ENCODE data around the gene SSBP3.
A peak's percentile ranks its signal among the peaks of the same experiment; 100 is the strongest.
"Not testable (repeated sequence)": the region's sequence is repeated elsewhere in the genome, so short reads cannot be mapped to it uniquely, and the experiment has no call there.

SSBP3 gene

GRCh38 chr1:54237586-54237985 is 168.6 kb downstream of the SSBP3 start:
- DNase-seq (ENCODE audit: low spot score in 2 of 2) (no peak), ATAC-seq (no peak)
- Mint-ChIP-seq H3K9me3 (no peaks in the 10 kb centered on the region), H3K27ac (peak overlapping the region; percentile 16), H3K36me3 (peaks cover 51% of the 10 kb centered on the region), H3K4me3 (no peak overlapping the region), H3K4me1 (peaks cover 5% of the 10 kb centered on the region)

DNA sequence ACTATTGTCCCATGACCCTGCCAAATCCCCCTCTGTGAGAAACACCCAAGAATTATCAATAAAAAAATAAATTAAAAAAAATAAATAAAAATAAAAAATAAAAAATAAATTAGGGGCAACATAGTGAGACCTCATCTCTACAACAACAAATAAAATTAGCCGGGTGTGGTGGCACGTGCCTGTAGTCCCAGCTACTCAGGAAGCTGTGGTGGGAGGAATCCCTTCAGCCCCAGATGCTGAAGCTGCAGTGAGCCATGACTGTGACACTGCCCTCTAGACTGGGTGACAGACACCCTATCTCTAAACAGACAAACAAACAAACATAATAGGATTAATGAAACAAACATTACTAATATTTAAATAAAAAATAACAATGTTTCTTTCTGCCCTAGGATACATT is 171.9 kb downstream of the SSBP3 start:
- Mint-ChIP-seq H3K4me3 (no peak overlapping the region), H3K9me3 (no peaks in the 10 kb centered on the region), H3K36me3 (peaks cover 44% of the 10 kb centered on the region), H3K27ac (no peak overlapping the region), H3K4me1 (peaks cover 24% of the 10 kb centered on the region)
- ATAC-seq (no peak), DNase-seq (ENCODE audit: low spot score in 2 of 2) (no peak)

DNA sequence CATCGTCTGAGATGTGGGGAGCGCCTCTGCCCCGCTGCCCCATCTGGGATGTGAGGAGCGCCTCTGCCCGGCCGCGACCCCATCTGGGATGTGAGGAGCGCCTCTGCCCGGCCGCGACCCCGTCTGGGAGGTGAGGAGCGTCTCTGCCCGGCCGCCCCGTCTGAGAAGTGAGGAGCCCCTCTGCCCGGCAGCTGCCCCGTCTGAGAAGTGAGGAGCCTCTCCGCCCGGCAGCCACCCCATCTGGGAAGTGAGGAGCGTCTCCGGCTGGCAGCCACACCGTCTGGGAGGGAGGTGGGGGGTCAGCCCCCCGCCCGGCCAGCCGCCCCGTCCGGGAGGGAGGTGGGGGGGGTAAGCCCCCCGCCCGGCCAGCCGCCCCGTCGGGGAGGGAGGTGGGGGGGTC is 173.0 kb downstream of the SSBP3 start:
- H3K9me3 Mint-ChIP-seq; DNase-seq (ENCODE audit: low spot score in 2 of 2); H3K27ac Mint-ChIP-seq; H3K4me3 Mint-ChIP-seq; ATAC-seq: not testable (repeated sequence)
- peaks cover 32% of the 10 kb centered on the region for H3K4me1 Mint-ChIP-seq
- H3K36me3 Mint-ChIP-seq, result peaks cover 50% of the 10 kb centered on the region

DNA sequence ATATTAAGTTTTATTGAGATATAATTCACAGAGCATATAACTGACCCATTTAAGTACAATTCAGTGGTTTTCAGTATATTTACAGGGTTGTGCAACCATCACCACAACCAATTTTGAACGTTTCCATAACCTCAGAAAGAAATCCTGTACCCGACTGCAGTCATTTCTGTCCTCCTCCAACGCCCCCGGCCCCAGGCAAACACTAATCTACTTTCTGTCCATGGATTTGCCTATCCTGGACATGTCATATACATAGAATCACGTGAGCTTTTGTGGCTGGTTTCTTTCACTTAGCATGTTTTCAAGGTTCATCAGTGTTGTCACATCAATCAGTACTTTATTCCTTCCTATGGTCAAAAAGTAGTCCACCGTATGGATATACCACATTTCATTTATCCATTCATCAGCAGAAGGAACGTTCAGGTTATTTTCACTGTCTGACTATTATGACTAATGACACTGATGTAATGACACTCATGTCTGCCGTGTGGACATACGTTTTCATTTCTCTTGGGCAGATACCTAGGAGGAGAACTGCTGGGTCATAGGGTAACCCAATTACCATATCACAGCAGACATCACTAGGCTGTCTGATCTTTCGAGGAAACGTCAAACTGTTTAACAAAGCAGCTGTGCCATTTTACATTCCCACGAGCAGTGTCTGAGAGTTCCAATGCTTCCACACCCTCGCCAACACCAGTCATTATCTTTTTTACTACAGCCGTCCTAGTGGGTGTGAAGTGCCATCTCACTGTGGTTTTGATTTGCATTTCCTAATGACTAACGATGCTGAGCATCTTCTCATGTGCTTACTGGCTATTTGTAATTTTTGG is 175.5 kb downstream of the SSBP3 start:
- Mint-ChIP-seq H3K9me3 (no peaks in the 10 kb centered on the region), H3K36me3 (peaks cover 57% of the 10 kb centered on the region), H3K4me1 (peaks cover 42% of the 10 kb centered on the region), H3K27ac (peak overlapping the region; percentile 86), H3K4me3 (peak overlapping the region; percentile 53)
- peak; percentile 84 for ATAC-seq
- DNase-seq (ENCODE audit: low spot score in 2 of 2), result peak in 1 of 2 donors; percentile 69

DNA sequence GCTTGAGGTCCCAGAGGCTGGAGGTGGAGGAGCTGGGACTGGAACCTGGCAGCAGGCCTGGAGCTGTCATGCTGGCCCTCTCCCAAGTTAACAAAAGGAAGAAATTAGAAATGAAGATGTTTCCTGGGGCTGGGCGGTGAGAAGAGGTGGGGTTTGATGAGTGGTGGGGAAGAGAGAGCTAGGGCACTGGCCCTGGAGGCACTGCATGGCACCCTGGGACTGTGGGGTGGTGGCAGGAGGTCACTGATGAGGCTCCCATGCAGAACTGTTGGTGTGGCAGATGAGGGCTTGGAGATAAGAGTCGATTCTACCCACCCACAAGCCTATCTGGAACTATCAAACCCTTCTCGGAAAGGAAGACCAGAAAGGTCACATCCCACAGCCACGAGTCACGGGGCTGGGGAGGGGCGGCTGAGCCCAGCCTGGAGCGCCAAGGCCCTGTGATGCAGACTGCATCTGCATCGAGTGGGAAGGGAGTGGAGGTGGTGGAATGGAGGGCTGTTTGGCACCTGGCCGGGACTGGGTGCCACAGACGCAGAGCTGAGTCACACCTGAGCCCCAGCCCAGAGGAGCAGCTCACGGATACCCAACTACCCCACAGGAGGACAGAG is 176.8 kb downstream of the SSBP3 start:
- ATAC-seq (peak; percentile 51), DNase-seq (ENCODE audit: low spot score in 2 of 2) (no peak)
- peaks cover 42% of the 10 kb centered on the region for H3K4me1 Mint-ChIP-seq
- no peaks in the 10 kb centered on the region for H3K9me3 Mint-ChIP-seq
- H3K36me3 Mint-ChIP-seq, result peaks cover 56% of the 10 kb centered on the region
- peak overlapping the region; percentile 86 for H3K27ac Mint-ChIP-seq
- H3K4me3 Mint-ChIP-seq, result peak overlapping the region; percentile 53

- H3K27ac Mint-ChIP-seq, result peak overlapping the region; percentile 86
- peaks cover 42% of the 10 kb centered on the region for H3K4me1 Mint-ChIP-seq
- no peak for ATAC-seq
- H3K4me3 Mint-ChIP-seq, result peak overlapping the region; percentile 53
- DNase-seq (ENCODE audit: low spot score in 2 of 2), result no peak
- H3K9me3 Mint-ChIP-seq, result no peaks in the 10 kb centered on the region
- H3K36me3 Mint-ChIP-seq, result peaks cover 59% of the 10 kb centered on the region
These were observed 177.5 kb downstream of the SSBP3 start for GRCh38 chr1:54228638-54229079.

DNA sequence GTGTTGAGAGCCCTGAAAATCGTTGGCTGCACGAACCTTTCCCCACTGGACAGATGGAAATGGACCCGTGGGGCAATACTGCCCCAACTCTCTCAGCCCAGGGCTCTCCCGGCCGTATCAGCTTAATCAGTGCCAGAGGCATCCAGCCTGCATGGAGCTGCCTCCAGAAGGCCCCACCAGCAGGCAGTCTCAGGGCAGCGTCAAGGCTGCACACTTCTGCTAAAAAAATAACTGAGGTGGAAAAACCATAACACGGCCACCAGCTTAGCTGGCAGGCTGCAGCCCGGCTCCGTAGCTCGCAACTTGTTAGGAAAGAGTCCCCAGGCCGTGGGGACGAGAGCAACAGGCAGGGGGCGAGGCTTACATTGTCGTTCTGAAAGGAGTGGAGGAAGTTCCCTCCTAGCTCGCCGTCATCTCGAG is 178.3 kb downstream of the SSBP3 start:
- H3K4me1 Mint-ChIP-seq, result peaks cover 42% of the 10 kb centered on the region
- H3K4me3 Mint-ChIP-seq, result no peak overlapping the region
- ATAC-seq, result no peak
- peaks cover 59% of the 10 kb centered on the region for H3K36me3 Mint-ChIP-seq
- DNase-seq (ENCODE audit: low spot score in 2 of 2), result no peak
- peak overlapping the region; percentile 26 for H3K27ac Mint-ChIP-seq
- no peaks in the 10 kb centered on the region for H3K9me3 Mint-ChIP-seq

- Mint-ChIP-seq H3K27ac (peak overlapping the region; percentile 26), H3K9me3 (no peaks in the 10 kb centered on the region), H3K36me3 (peaks cover 65% of the 10 kb centered on the region), H3K4me1 (peaks cover 42% of the 10 kb centered on the region), H3K4me3 (no peak overlapping the region)
- no peak for ATAC-seq
- DNase-seq (ENCODE audit: low spot score in 2 of 2), result no peak
These were observed 179.0 kb downstream of the SSBP3 start for GRCh38 chr1:54227091-54227602.

GRCh38 chr1:54225986-54226559 is 180.1 kb downstream of the SSBP3 start:
- no peak for ATAC-seq
- Mint-ChIP-seq H3K9me3 (no peaks in the 10 kb centered on the region), H3K27ac (peak overlapping the region; percentile 85), H3K4me1 (peaks cover 45% of the 10 kb centered on the region), H3K4me3 (no peak overlapping the region), H3K36me3 (peaks cover 75% of the 10 kb centered on the region)
- DNase-seq (ENCODE audit: low spot score in 2 of 2), result no peak

DNA sequence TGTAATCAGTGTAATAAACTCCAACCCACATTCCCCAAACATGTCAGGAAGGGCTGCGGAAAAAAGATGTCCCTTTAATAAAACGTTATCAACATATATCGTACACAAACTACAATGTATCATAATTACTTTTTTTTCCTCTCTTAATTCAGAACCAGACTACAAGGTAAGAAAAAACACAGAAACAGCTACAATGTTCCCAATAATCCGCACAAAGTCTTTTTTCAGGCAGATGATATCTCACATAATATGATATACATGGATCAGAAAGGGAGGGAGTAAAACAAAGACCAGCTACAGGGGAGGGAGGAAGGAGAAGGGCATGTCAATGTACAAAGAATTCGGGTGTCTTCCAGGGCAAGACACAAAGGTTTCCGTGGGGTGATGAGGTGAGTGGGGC is 180.8 kb downstream of the SSBP3 start:
- Mint-ChIP-seq H3K36me3 (peaks cover 74% of the 10 kb centered on the region), H3K27ac (peak overlapping the region; percentile 85), H3K9me3 (no peaks in the 10 kb centered on the region), H3K4me1 (peaks cover 38% of the 10 kb centered on the region), H3K4me3 (no peak overlapping the region)
- DNase-seq (ENCODE audit: low spot score in 2 of 2) (no peak), ATAC-seq (no peak)

GRCh38 chr1:54224233-54224632 is 182.0 kb downstream of the SSBP3 start:
- peaks cover 26% of the 10 kb centered on the region for H3K4me1 Mint-ChIP-seq
- no peaks in the 10 kb centered on the region for H3K9me3 Mint-ChIP-seq
- H3K36me3 Mint-ChIP-seq, result peaks cover 72% of the 10 kb centered on the region
- no peak overlapping the region for H3K4me3 Mint-ChIP-seq
- DNase-seq (ENCODE audit: low spot score in 2 of 2) (no peak), ATAC-seq (no peak)
- H3K27ac Mint-ChIP-seq, result peak overlapping the region; percentile 85

DNA sequence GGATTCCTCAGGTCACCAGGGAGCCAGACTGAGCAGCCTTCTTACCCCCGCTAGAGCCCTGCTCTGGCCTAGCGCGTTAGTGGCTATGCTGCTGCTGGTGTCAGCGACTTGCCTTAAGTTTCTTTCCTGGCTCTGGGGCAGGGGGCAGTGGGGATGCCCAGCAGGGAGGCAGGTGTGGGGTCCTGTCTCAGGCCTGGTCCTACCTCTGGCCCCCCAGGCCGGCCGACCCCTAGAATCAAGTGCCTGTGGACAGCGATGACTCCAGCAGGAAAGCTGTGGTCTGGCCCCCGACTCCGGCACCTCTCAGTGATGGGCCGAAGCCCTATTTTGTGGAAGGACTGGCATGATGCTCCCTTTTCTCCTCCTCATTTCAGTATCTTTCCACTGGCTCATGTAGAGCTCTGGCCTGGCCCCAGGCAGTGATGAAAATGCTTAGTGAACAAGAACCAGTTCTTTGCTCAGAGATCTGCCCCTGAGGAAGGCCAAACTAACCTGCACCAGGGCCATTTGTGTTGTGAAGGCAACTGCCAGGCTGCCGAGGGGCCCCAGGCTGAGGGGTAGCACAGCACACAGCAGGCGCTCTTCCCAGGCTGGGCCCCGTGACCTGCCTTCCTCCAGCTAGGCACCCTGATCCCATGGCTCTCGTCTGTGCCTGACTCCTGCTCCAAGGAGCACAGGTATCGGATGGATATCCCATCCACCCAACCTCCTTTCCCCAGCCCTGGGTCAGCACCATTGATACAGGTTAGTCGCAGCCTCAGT is 182.6 kb downstream of the SSBP3 start:
- H3K27ac Mint-ChIP-seq, result peak overlapping the region; percentile 85
- DNase-seq (ENCODE audit: low spot score in 2 of 2) (no peak), ATAC-seq (no peak)
- no peak overlapping the region for H3K4me3 Mint-ChIP-seq
- H3K4me1 Mint-ChIP-seq, result peaks cover 22% of the 10 kb centered on the region
- peaks cover 73% of the 10 kb centered on the region for H3K36me3 Mint-ChIP-seq
- no peaks in the 10 kb centered on the region for H3K9me3 Mint-ChIP-seq

DNA sequence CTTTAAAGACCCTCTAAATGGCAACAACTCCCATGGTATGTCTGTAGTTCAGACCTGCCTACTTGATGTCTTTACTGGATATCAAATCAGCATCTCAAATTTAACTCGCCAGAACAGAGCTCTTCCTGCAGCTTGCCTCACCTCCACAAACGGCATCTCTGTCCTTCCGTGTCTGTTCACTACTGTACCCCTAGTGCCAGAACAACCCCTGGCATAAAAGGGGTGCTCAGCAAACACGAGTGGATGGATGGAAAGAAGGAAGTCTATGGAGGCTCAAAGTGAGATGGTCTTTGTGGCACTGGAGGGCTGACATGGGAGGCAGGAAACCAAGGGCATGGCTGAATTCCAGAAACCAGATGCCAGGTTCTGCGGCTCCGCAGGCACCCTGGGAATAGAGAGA is 183.5 kb downstream of the SSBP3 start:
- Mint-ChIP-seq H3K36me3 (peaks cover 73% of the 10 kb centered on the region), H3K9me3 (no peaks in the 10 kb centered on the region), H3K27ac (peak overlapping the region; percentile 85), H3K4me1 (peaks cover 15% of the 10 kb centered on the region), H3K4me3 (no peak overlapping the region)
- ATAC-seq (no peak), DNase-seq (ENCODE audit: low spot score in 2 of 2) (no peak)

GRCh38 chr1:54221867-54222484 is 184.2 kb downstream of the SSBP3 start:
- Mint-ChIP-seq H3K4me3 (no peak overlapping the region), H3K27ac (peak overlapping the region; percentile 85), H3K36me3 (peaks cover 73% of the 10 kb centered on the region), H3K4me1 (peaks cover 15% of the 10 kb centered on the region), H3K9me3 (no peaks in the 10 kb centered on the region)
- no peak for DNase-seq (ENCODE audit: low spot score in 2 of 2)
- no peak for ATAC-seq
